IMR-90 (cell line): ENCODE results near the gene RNASE1. TPM values are rescaled to one million over a fixed set of nuclear protein-coding genes. Genes with fewer than 3 reads are reported as not detected.

Experiments used
- ATAC-seq: fragments of 200-7000 bp; cut with Tn5 transposase; 2 replicates; pipeline ENCODE4 v1.9.1; 2020; ENCODE audit warnings: low read depth, mild to moderate bottlenecking, moderate library complexity
- BruUV-seq: library from RNA; stranded (reverse); fragments of 400-500 nt; replicated peaks from 2 replicates; lab custom pipeline; 2021; lab: Mats Ljungman, UMichigan
- CTCF ChIA-PET: fragments of 300-600 bp; formaldehyde crosslinking; extraction: SDS; loops from one replicate; lab custom pipeline; 2021; ENCODE audit warnings: antibody characterized with exemption; lab: Yijun Ruan, JAX
- POLR2A ChIA-PET: fragments of 300-600 bp; sonication (Branson Sonifier 250); formaldehyde crosslinking; loops from one replicate; lab custom pipeline; 2022; ENCODE audit warnings: antibody characterized with exemption; ENCODE audit not compliant: unreplicated experiment; lab: Charles Lee
- DNase-seq: peaks from one replicate; pipeline ENCODE4 v3.0.0; 2013
- H2AFZ ChIP-seq: replicated peaks from 2 replicates; pipeline ENCODE3; 2013; ENCODE audit warnings: low read length, mild to moderate bottlenecking; ENCODE audit not compliant: poor library complexity
- H2AK5ac ChIP-seq: 2 replicates; pipeline ENCODE4 v1.6.1; 2013; ENCODE audit warnings: low read depth, low read length, inconsistent platforms
- H2AK9ac ChIP-seq: replicated peaks from 2 replicates; pipeline ENCODE3; 2013; ENCODE audit warnings: mild to moderate bottlenecking, low read depth, low read length, moderate library complexity; ENCODE audit not compliant: poor library complexity
- H2BK120ac ChIP-seq: 2 replicates; pipeline ENCODE4 v1.6.1; 2013; ENCODE audit warnings: low read depth, low read length, inconsistent platforms
- H2BK15ac ChIP-seq: 3 replicates; pipeline ENCODE4 v1.6.1; 2013; ENCODE audit warnings: low read depth, low read length, inconsistent platforms
- H2BK20ac ChIP-seq: 2 replicates; pipeline ENCODE4 v1.6.1; 2013; ENCODE audit warnings: low read depth, mild to moderate bottlenecking, inconsistent platforms, low read length, moderate library complexity
- H2BK5ac ChIP-seq: 2 replicates; pipeline ENCODE4 v1.6.1; 2013; ENCODE audit warnings: mild to moderate bottlenecking, low read depth, low read length, inconsistent platforms; ENCODE audit not compliant: poor library complexity, severe bottlenecking
- H3K14ac ChIP-seq: replicated peaks from 2 replicates; pipeline ENCODE4 v1.6.1; 2013; ENCODE audit warnings: low read depth, low read length, inconsistent platforms
- H3K18ac ChIP-seq: 2 replicates; pipeline ENCODE4 v1.6.1; 2013; ENCODE audit warnings: low read depth, low read length, control low read depth
- H3K23ac ChIP-seq: 2 replicates; pipeline ENCODE4 v1.6.1; 2013; ENCODE audit warnings: low read depth, low read length, inconsistent platforms
- H3K27ac ChIP-seq: 2 replicates; pipeline ENCODE4 v1.5.1; 2013; ENCODE audit warnings: mild to moderate bottlenecking, control low read depth, low read length; ENCODE audit not compliant: insufficient read depth
- H3K27me3 ChIP-seq: 2 replicates; pipeline ENCODE4 v1.6.1; 2013; ENCODE audit warnings: low read length; ENCODE audit not compliant: control insufficient read depth, insufficient read depth
- H3K36me3 ChIP-seq: 2 replicates; pipeline ENCODE4 v1.6.1; 2013; ENCODE audit warnings: low read length, mixed read lengths; ENCODE audit not compliant: control insufficient read depth, insufficient read depth
- H3K4ac ChIP-seq: 2 replicates; pipeline ENCODE4 v1.6.1; 2013; ENCODE audit warnings: low read depth, low read length, inconsistent platforms
- H3K4me1 ChIP-seq: 2 replicates; pipeline ENCODE4 v1.6.1; 2013; ENCODE audit warnings: low read length, mixed read lengths; ENCODE audit not compliant: control insufficient read depth, insufficient read depth
- H3K4me2 ChIP-seq: 2 replicates; pipeline ENCODE4 v1.6.1; 2013; ENCODE audit warnings: low read depth, mild to moderate bottlenecking, control low read depth, low read length, moderate library complexity
- H3K4me3 ChIP-seq: 2 replicates; pipeline ENCODE4 v1.5.1; 2013; ENCODE audit warnings: low read depth, mild to moderate bottlenecking, control low read depth, low read length, moderate library complexity; ENCODE audit not compliant: insufficient read depth
- H3K56ac ChIP-seq: 2 replicates; pipeline ENCODE4 v1.6.1; 2013; ENCODE audit warnings: low read length, inconsistent platforms; ENCODE audit not compliant: insufficient read depth; ENCODE audit errors: extremely low read depth
- H3K79me1 ChIP-seq, 2 experiments: 2 replicates each; pipeline ENCODE4 v1.6.1; 2013; ENCODE audit warnings: low read length in 2 of 2, inconsistent platforms in 1 of 2, low read depth in 1 of 2
- H3K9ac ChIP-seq: 2 replicates; pipeline ENCODE4 v1.6.1; 2013; ENCODE audit warnings: low read depth, low read length, control low read depth
- H3K9me1 ChIP-seq: 2 replicates; pipeline ENCODE4 v1.6.1; 2013; ENCODE audit warnings: low read length, inconsistent platforms; ENCODE audit not compliant: insufficient read depth
- H3K9me3 ChIP-seq: 2 replicates; pipeline ENCODE4 v1.6.1; 2013; ENCODE audit warnings: low read length; ENCODE audit not compliant: control insufficient read depth, insufficient read depth
- H4K20me1 ChIP-seq: 2 replicates; pipeline ENCODE4 v1.6.1; 2013; ENCODE audit warnings: low read length, inconsistent platforms; ENCODE audit not compliant: insufficient read depth
- H4K5ac ChIP-seq: 2 replicates; pipeline ENCODE4 v1.6.1; 2013; ENCODE audit warnings: mild to moderate bottlenecking, low read depth, low read length, control low read depth
- H4K8ac ChIP-seq, 2 experiments: 2 replicates each; pipeline ENCODE4 v1.6.1; 2013; ENCODE audit warnings: low read depth in 2 of 2, low read length in 2 of 2, control low read depth in 1 of 2, inconsistent platforms in 1 of 2
- H4K91ac ChIP-seq: 2 replicates; pipeline ENCODE4 v1.6.1; 2013; ENCODE audit warnings: low read depth, low read length, inconsistent platforms; ENCODE audit not compliant: insufficient read depth
- WGBS, 2 experiments: methylation state at CpG; one replicate each; pipeline versions ENCODE4 v1.1.5 to v1.1.7; 2013; ENCODE audit warnings: missing lambda C conversion rate in 2 of 2; ENCODE audit not compliant: insufficient read length in 1 of 2; ENCODE audit errors: extremely low coverage in 2 of 2; 5-methylcytosine and 5-hydroxymethylcytosine counted together
- dilution Hi-C: fragments of 300-500 bp; cut with HindIII; formaldehyde crosslinking; loops from one replicate; pipeline ENCODE4 v1.14.3; 2018; ENCODE audit warnings: low sequenced_read_pairs; ENCODE audit not compliant: unreplicated experiment
- in situ Hi-C: fragments of 300-500 bp; cut with MboI; formaldehyde crosslinking; loops from 3 replicates; pipeline ENCODE4 v1.14.3; 2019; ENCODE audit warnings: low sequenced_read_pairs, inconsistent platforms, mixed read lengths
- intact Hi-C: fragments of 100-400 bp; cut with micrococcal nuclease; formaldehyde crosslinking; loops from 2 replicates; pipeline ENCODE4 v1.10.0; 2022
- polyA plus RNA-seq, 3 experiments: library from polyadenylated mRNA; depleted of rRNA; stranded (reverse); fragments of >200 nt; gene quantifications; 2 replicates each; pipeline ENCODE4 v1.2.3, GENCODE V29; 2012; ENCODE audit warnings: low replicate concordance in 1 of 3
- total RNA-seq: library from RNA; depleted of rRNA; stranded (reverse); fragments of >200 nt; gene quantifications from 2 replicates; pipeline ENCODE4 v1.2.3, GENCODE V29; 2012
- TF ChIP-seq, protein P1 (sequence below): fragments of 150-350 bp; IDR thresholded peaks from 2 replicates; pipeline ENCODE4 v1.6.1; 2017; ENCODE audit warnings: mild to moderate bottlenecking, antibody characterized with exemption, low read length, low read depth

Gene RNASE1
- total and polyA plus RNA-seq, 2 of the 4 experiments (the other 2 are of a cell fraction), result not detected

- no peak overlapping the region for H2AFZ ChIP-seq
- H3K36me3 ChIP-seq, result no peaks in the 10 kb centered on the region
- no peak overlapping the region for H3K14ac ChIP-seq
- H3K18ac ChIP-seq, result no peak overlapping the region
- H4K20me1 ChIP-seq, result no peaks in the 10 kb centered on the region
- dilution Hi-C loops, result no loop called here
- no peak overlapping the region for H2AK9ac ChIP-seq
- no peaks in the 10 kb centered on the region for H3K27me3 ChIP-seq
- no peak overlapping the region for H3K23ac ChIP-seq
- WGBS, 2 experiments, result 50% methylated on average over 2 of the region's 7 CpGs; no CpG with 5 or more reads in 1 of the 2 experiments
- no peak overlapping the region for H3K4me3 ChIP-seq
- TF ChIP-seq, protein P1, sequence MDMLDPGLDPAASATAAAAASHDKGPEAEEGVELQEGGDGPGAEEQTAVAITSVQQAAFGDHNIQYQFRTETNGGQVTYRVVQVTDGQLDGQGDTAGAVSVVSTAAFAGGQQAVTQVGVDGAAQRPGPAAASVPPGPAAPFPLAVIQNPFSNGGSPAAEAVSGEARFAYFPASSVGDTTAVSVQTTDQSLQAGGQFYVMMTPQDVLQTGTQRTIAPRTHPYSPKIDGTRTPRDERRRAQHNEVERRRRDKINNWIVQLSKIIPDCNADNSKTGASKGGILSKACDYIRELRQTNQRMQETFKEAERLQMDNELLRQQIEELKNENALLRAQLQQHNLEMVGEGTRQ, result no peak
- no peak overlapping the region for H3K9ac ChIP-seq
- no peak overlapping the region for H2BK15ac ChIP-seq
- H3K56ac ChIP-seq, result no peak overlapping the region
- intact Hi-C loops, result no loop called here
- H2BK120ac ChIP-seq, result no peak overlapping the region
- no peaks in the 10 kb centered on the region for H3K9me3 ChIP-seq
- CTCF ChIA-PET, result no interaction called here
- H3K4ac ChIP-seq, result no peak overlapping the region
- H3K9me1 ChIP-seq, result no peaks in the 10 kb centered on the region
- POLR2A ChIA-PET, result no interaction called here
- BruUV-seq, result no TSS peak
- DNase-seq, result no peak
- no peak for ATAC-seq
- no peak overlapping the region for H3K27ac ChIP-seq
- no peaks in the 10 kb centered on the region for H3K79me1 ChIP-seq
- no peak overlapping the region for H2BK5ac ChIP-seq
- no peak overlapping the region for H2AK5ac ChIP-seq
- no peaks in the 10 kb centered on the region for H3K4me1 ChIP-seq
- in situ Hi-C loops, result no loop called here
- no peak overlapping the region for H3K4me2 ChIP-seq
- H4K5ac ChIP-seq, result no peak overlapping the region
- H4K8ac ChIP-seq, result no peak overlapping the region
- no peak overlapping the region for H2BK20ac ChIP-seq
- H4K91ac ChIP-seq, result no peak overlapping the region
Measured at GRCh38 chr14:20811986-20812975, 9.6 kb upstream of the RNASE1 start.
